Measurements from ENCODE around the gene SYNGR2.

SYNGR2 gene

GRCh38 chr17:78173097-78173715 lies 4.8 kb downstream of the SYNGR2 start:
- no peak for DNase-seq

GRCh38 chr17:78174346-78174869 lies 6.0 kb downstream of the SYNGR2 start:
- DNase-seq, result no peak

- peak; percentile 60 for DNase-seq
These were observed 6.7 kb downstream of the SYNGR2 start for GRCh38 chr17:78174870-78175642.

GRCh38 chr17:78175643-78175981 lies 7.2 kb downstream of the SYNGR2 start:
- DNase-seq, result no peak

GRCh38 chr17:78176548-78177025 lies 8.2 kb downstream of the SYNGR2 start:
- peak; percentile 65 for DNase-seq

GRCh38 chr17:78179372-78179771 lies 11.0 kb downstream of the SYNGR2 start:
- DNase-seq, result no peak

- no peak for DNase-seq
These were observed 11.7 kb downstream of the SYNGR2 start for GRCh38 chr17:78180083-78180482.

GRCh38 chr17:78180508-78180907 lies 12.1 kb downstream of the SYNGR2 start:
- no peak for DNase-seq

- DNase-seq, result no peak
These were observed 14.1 kb downstream of the SYNGR2 start for GRCh38 chr17:78182504-78182903.

GRCh38 chr17:78183916-78184315 lies 15.5 kb downstream of the SYNGR2 start:
- no peak for DNase-seq

GRCh38 chr17:78184351-78184750 lies 16.0 kb downstream of the SYNGR2 start:
- DNase-seq, result no peak

GRCh38 chr17:78184868-78185267 lies 16.5 kb downstream of the SYNGR2 start:
- DNase-seq, result no peak

GRCh38 chr17:78185981-78186691 lies 17.8 kb downstream of the SYNGR2 start:
- no peak for DNase-seq

- peak; percentile 97 for DNase-seq
These were observed 18.6 kb downstream of the SYNGR2 start, which contains the start of the genes AFMID and TK1 for GRCh38 chr17:78186692-78187595. AFMID (plus strand) TSS chr17:78187362; CDS start chr17:78187371, 9 bp downstream. TK1 (minus strand) TSS chr17:78187052; CDS start chr17:78186994, 58 bp downstream.

- no peak for DNase-seq
These were observed 28.3 kb downstream of the SYNGR2 start for GRCh38 chr17:78196716-78197115.

- no peak for DNase-seq
These were observed 28.9 kb downstream of the SYNGR2 start for GRCh38 chr17:78197147-78197832.

- no peak for DNase-seq
These were observed 32.1 kb downstream of the SYNGR2 start for GRCh38 chr17:78200451-78200850.

- no peak for DNase-seq
These were observed 34.3 kb downstream of the SYNGR2 start for GRCh38 chr17:78202666-78203065.

GRCh38 chr17:78204387-78205123 lies 36.2 kb downstream of the SYNGR2 start:
- DNase-seq, result no peak

- DNase-seq, result no peak
These were observed 36.9 kb downstream of the SYNGR2 start for GRCh38 chr17:78205124-78205775.
